EH (cell line): ENCODE results near the gene DPYSL4.

ENCODE experiments used
- DNase-seq: peaks from one replicate; pipeline ENCODE4 v3.0.0-alpha.2; 2015; ENCODE audit warnings: low read depth

Gene DPYSL4

DNA sequence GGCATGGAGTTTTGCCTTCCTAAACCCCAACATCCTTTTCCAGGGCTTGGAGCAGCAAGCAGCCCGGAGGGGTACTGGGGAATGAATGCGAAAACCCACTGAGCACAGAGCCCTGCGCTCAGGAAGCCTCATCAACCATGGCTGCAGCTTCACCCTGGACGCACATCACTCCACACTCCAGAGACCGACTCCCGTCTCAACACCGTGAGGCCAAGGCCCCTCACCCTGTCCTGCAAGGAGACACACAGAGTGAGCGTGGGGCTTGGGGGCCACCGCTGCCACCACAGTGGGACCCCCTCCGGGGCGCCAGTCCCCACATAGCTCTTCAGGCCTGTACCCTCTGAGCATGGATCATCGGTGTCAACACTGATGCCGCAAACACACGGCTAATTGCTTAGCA is 41.9 kb downstream of the DPYSL4 start:
- DNase-seq = no peak

DNA sequence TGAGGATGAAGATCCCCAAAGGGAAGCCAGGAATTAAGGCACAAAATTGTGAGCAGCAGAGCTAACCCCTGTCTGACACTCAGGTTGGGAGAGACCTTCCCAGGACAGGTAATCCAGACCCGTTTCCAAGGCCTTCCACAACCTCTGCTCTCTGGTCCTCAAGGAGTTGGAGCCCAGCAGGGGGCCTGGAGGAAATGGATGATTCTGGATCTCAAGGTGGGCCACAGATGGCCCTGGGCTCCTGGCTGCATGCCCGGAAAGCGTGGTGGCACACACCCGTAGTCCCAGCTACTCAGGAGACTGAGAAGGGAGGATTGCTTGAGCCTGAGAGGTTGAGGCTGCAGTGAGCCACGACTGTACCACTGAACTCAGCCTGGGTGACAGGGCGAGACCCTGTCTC is 42.3 kb downstream of the DPYSL4 start:
- DNase-seq = no peak

DNA sequence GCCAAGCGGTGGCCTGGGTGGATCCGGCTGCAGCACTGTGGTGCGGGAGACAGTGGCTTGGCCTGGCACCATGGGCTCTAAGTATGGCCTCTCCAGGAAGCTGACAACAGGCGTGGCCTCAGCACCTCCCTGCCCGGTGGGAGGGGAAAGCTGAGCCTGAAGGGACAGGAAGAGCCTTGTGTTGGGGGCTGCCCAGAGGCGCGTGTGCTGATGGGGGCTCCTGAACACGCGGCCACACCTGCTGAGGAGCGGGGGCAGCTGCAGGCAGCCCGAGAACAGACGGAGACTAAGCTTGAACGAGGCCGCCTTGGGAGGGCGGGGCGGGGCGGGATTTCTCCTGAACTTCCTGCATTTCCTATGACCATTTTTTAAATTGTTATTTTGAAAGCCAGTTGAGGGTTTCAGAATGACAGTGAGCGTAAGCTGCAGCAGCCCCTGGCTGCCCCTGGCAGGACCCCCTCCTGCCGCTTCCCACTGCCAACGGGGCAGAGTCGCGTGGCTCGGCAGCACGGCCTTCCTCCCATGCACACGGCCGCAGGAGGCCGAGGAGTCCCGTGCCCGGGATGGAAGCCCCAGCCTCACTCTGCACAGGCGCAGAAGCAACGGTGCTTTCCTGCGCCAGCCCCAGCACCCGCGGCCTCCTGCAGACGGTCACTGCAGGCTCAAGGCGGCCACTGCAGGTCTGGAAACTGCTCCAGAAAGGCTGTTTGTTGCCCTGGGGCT is 43.2 kb downstream of the DPYSL4 start:
- no peak for DNase-seq

DNA sequence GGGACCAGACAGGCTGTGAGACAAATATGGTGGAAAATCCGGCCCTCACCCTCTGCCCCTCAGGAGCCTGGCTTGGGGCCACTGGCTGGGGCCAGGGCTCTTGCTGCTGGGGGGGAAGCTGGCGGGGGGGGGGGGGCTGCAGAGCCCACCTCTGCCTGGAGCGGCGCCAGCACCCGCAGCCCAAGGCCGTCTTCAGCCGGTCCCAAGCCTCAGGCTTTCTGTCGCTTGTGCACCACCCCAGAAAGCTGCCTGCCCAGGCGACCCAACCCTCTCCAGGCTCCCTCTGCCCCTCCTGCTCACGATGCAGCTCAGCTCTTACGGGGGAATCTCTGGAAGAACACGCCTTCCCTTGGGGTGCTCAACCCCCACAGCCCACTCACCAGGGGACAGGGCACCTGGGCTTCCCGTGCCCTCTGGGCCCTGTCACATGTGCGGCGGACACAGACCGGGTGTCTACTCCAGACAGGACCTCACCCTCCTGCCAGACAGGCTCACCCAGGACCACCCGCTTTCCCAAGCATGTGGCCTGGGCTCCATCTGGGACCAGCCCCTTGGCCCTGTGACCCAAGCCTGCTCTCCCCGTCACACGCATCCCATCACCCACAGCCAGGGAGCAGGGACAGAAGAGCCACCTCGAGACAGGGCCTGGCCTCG is 43.9 kb downstream of the DPYSL4 start:
- no peak for DNase-seq

GRCh38 chr10:132231656-132232022 is 44.9 kb downstream of the DPYSL4 start:
- DNase-seq = no peak

DNA sequence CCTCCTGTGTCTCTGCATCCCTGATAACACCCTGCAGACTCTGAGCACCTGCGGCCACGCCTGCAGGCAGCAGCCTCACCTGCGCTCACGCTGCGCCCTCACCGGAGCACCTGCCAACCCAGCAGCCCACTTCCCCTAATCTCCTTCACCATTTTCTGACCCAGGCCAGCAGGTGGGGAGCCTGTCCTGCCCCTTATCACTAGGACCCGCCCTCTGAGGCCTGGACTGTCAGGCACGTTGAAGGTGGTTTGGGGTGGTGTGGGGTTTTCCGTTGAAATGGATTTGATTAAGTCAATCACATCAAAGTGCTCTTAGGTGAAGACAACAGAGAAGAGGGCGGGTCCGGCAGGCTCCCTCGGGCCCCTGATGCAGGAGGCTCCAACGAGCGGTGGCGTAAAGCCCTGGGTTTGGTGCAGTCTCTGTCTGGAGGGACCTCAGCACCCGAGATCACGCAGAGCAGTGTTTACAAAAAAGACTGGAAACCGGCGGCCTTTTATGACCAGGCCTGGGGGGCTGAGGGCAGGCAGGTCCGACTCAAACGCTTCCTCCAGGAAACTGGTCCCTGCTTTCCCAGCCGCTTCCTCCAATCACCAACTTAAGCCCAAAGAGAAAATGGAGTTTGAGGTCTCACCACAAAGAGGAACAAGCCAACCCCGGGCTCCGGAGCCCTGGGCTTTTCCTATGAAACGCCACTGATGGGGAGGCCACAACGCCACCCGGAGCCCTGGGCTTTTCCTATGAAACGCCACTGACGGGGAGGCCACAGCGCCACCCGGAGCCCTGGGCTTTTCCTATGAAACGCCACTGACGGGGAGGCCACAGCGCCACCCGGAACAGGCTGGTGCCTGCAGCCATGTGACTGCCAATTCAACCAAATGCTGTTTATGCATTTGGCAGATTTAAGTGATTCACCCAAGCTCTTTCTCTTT is 45.5 kb downstream of the DPYSL4 start:
- no peak for DNase-seq

GRCh38 chr10:132232981-132233380 is 46.2 kb downstream of the DPYSL4 start:
- no peak for DNase-seq

GRCh38 chr10:132233501-132234085 is 46.8 kb downstream of the DPYSL4 start:
- no peak for DNase-seq

DNA sequence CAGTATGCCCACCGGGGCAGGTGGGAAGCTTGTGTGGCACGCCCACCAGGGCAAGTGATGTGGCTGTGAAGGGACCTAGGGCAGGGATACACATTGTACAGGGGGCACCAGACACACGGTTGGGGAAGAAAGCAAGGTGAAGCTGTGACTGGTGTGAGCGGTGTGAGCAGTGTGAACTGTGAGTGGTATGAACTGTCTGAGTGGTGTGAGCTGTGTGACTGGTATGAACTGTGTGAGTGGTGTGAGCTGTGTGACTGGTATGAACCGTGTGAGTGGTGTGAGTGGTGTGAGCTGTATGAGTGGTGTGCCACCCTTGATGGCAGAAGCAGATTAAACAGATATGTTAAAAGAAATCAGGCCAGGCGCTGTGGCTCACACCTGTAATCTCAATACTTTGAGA is 48.1 kb downstream of the DPYSL4 start:
- no peak for DNase-seq

DNA sequence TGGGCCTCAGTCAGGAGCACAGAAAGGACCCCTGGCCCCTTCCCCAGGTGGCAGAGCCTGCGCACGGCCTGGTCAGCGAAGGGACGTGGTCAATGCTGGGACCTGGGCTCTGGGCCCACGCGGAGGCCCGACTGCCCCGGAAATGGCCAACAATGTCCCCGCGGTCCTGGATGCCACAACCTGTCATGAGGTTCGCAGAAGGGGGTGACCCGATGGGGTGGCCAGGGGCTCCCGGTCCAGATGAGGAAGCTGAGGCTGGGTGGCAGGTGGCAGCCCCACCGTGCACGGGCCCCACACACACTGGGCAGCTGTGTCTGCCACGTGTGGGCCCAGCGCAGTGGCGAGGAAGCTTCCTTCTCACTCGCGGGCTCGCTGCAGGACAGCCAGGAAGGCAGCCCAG is 49.4 kb downstream of the DPYSL4 start:
- no peak for DNase-seq

GRCh38 chr10:132236881-132237280 is 50.1 kb downstream of the DPYSL4 start:
- no peak for DNase-seq

- DNase-seq = no peak
These were observed 50.6 kb downstream of the DPYSL4 start for GRCh38 chr10:132237396-132237795.

- no peak for DNase-seq
These were observed 51.1 kb downstream of the DPYSL4 start for GRCh38 chr10:132237871-132238270.

DNA sequence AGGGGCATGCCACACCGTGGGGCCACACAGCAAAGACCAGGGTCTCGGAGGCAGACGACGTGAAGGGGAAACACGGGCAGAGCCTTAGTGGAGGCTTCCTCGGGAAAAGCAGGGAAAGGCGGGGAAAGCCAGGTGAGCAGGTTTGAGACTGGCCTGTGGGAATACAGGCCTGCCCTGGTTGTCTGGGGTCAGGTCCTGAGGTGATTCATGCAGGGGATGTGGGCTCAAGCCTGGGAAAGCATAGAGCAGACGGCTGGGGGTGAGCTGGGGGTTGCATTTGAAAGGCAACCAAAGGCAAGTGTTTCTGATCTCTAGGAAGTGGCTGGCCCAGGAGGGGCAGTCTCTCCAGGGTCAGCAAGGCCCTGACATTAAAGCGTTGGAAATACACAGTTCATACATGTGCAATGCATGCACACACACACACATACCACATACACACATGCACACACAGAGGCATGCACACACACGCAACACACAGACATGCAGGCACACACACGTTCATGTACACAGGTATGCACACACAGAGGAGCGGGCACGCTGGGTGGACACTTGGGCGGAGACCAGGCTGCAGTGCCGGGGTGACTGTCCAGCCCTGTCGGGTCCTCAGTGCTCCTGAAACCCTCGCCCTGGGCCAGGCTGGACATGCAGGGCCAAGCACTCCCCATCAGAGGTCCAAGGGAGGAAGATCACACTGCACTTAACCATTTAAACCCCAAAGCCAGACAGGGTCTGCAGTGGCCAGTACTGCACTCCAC is 51.8 kb downstream of the DPYSL4 start:
- no peak for DNase-seq

GRCh38 chr10:132239126-132240031 is 52.6 kb downstream of the DPYSL4 start:
- no peak for DNase-seq

GRCh38 chr10:132240156-132240555 is 53.4 kb downstream of the DPYSL4 start:
- DNase-seq = no peak

- DNase-seq = no peak
These were observed 53.8 kb downstream of the DPYSL4 start for GRCh38 chr10:132240581-132240980.

DNA sequence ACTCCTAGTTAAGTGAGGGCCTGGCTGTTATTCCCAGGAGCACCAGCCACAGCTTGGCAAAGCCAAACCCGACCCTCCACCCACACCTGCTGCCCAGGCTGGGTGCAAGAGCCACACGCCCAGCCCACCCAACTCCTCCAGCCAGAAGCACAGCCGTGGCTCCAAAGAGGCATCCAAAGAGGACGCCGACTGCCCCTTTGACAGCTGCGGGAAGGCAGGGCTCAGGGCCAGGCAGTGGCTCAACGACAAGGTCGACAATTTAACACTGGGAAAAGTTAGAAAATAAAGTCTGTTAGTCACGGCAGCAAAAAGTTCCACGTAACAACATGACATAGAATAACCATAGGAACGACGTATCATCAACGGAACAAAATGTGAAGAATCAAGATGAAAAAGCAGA is 54.3 kb downstream of the DPYSL4 start:
- no peak for DNase-seq

DNA sequence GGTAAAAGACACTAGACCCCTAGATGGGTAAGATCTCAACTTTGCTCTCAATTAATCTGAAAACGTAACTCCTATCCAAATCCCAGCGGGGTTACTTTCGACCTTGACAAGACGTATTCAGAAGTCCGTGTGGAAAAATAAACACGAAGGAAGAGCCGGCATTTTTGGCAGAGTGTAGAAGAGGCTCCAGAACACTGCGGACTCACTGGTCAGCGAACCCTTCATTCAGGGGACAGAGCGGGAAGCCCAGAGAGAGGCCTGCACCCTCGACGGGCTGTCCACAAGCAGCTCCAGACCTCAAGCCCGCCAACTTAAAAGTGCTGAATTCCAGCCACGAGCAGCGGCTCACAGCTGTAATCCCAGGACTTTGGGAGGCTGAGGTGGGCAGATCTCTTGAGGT is 54.7 kb downstream of the DPYSL4 start:
- no peak for DNase-seq

GRCh38 chr10:132242103-132242840 is 55.5 kb downstream of the DPYSL4 start:
- no peak for DNase-seq
